Measurements from ENCODE around the gene GLP1R.

- TF ChIP-seq SP1 (IDR thresholded peaks at IDR 0.05; ENCODE audit: low read depth), result no peak
- no peak for TF ChIP-seq ATF3 (IDR thresholded peaks at IDR 0.05)
- no peak for TF ChIP-seq CTCF (IDR thresholded peaks at IDR 0.05 in 2 of 3, conservative IDR thresholded peaks at IDR 0.05 in 1 of 3; ENCODE audit: borderline replicate concordance in 1 of 3, insufficient read depth in 1 of 3, low read depth in 2 of 3, low read length in 2 of 3)
- no peak for TF ChIP-seq MAX (IDR thresholded peaks at IDR 0.05)
- no peak for TF ChIP-seq POLR2AphosphoS5 (IDR thresholded peaks at IDR 0.05; ENCODE audit: low read depth, low read length)
- TF ChIP-seq POLR2A (IDR thresholded peaks at IDR 0.05; ENCODE audit: borderline replicate concordance, extremely low read depth, insufficient read depth, insufficient read length), result no peak
- no peak for TF ChIP-seq TCF7L2 (IDR thresholded peaks at IDR 0.05; ENCODE audit: borderline replicate concordance, extremely low read depth, insufficient read depth, insufficient read length)
- TF ChIP-seq SRF (IDR thresholded peaks at IDR 0.05; ENCODE audit: low read depth), result no peak
- TF ChIP-seq EZH2 (IDR thresholded peaks at IDR 0.05), result no peak
- TF ChIP-seq EGR1 (IDR thresholded peaks at IDR 0.05; ENCODE audit: low read depth), result no peak
These were observed 59.1 kb downstream of the GLP1R start for GRCh38 chr6:39107641-39108040.
